ENCODE measurements around the gene ZNF555.

The ZNF555 gene

DNA sequence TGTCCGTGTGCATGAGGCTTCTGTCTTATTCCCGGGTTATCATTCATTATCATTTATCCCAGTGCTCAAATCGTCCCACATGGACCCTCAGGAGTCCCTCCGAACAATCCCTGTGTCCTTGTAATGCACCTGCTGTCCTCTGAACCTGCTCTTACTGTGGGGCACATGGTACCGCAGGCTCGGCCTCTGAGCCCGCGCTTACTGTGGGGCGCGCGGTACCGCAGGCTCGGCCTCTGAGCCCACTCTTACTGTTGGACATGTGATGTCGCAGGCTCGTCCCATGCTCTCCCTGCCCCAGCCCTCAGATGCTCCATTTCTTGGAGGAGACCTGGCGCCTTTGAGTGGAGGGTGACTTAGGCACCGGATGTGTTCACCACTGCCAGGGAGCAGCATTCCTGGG, 38.4 kb upstream of the ZNF555 start:
- TF ChIP-seq, protein P1, sequence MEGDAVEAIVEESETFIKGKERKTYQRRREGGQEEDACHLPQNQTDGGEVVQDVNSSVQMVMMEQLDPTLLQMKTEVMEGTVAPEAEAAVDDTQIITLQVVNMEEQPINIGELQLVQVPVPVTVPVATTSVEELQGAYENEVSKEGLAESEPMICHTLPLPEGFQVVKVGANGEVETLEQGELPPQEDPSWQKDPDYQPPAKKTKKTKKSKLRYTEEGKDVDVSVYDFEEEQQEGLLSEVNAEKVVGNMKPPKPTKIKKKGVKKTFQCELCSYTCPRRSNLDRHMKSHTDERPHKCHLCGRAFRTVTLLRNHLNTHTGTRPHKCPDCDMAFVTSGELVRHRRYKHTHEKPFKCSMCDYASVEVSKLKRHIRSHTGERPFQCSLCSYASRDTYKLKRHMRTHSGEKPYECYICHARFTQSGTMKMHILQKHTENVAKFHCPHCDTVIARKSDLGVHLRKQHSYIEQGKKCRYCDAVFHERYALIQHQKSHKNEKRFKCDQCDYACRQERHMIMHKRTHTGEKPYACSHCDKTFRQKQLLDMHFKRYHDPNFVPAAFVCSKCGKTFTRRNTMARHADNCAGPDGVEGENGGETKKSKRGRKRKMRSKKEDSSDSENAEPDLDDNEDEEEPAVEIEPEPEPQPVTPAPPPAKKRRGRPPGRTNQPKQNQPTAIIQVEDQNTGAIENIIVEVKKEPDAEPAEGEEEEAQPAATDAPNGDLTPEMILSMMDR (IDR thresholded peaks at IDR 0.05; ENCODE audit: insufficient read depth, low read length, missing control alignments) = no peak
- DNase-seq (ENCODE audit: low read depth, low spot score) = no peak
- CTCF ChIA-PET = interaction anchor here (2.2 kb wide), 1 partner anchor 16 kb away, joined by 12 read pairs; no protein-coding TSS in a partner anchor
- POLR2A ChIA-PET = no interaction called here
- no peak overlapping the region for H3K4me3 ChIP-seq (ENCODE audit: low read depth, low read length)

DNA sequence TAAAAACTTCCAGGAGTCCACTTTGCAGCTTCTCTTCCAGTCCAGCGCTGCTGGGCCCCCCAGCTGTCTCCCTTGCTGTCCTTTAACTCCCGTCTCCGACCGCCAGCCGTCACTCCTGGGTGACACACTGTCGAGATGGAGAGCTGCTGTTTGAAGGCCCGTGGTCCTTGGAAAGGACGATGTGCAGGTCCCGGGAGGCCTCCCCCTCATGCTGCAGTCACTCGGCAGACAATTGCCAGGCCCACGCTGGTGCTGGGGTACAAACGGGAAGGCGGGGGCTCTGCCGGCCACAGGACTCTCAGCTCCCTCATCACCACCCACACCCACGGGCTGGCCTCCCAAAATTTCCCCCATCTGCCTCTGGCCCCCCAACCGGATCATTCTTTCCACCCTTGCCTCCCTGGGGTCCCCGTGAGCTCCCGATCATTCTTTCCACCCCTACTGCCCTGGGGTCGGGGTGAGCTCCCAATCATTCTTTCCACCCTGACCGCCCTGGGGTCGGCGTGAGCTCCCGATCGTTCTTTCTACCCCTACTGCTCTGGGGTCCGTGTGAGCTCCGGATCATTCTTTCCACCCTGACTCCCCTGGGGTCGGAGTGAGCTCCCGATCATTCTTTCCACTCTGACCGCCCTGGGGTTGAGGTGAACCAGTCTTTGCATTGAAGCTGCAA, 37.7 kb upstream of the ZNF555 start:
- ChIA-PET POLR2A (interaction anchor here (0.5 kb wide), 1 partner anchor 17 kb away, joined by 3 read pairs; no protein-coding TSS in a partner anchor), CTCF (interaction anchor here (2.2 kb wide), 1 partner anchor 15 kb away, joined by 12 read pairs; no protein-coding TSS in a partner anchor)
- no peak for DNase-seq (ENCODE audit: low read depth, low spot score)
- H3K4me3 ChIP-seq (ENCODE audit: low read depth, low read length) = no peak overlapping the region
- TF ChIP-seq, protein P1 (IDR thresholded peaks at IDR 0.05; ENCODE audit: insufficient read depth, low read length, missing control alignments) = no peak

DNA sequence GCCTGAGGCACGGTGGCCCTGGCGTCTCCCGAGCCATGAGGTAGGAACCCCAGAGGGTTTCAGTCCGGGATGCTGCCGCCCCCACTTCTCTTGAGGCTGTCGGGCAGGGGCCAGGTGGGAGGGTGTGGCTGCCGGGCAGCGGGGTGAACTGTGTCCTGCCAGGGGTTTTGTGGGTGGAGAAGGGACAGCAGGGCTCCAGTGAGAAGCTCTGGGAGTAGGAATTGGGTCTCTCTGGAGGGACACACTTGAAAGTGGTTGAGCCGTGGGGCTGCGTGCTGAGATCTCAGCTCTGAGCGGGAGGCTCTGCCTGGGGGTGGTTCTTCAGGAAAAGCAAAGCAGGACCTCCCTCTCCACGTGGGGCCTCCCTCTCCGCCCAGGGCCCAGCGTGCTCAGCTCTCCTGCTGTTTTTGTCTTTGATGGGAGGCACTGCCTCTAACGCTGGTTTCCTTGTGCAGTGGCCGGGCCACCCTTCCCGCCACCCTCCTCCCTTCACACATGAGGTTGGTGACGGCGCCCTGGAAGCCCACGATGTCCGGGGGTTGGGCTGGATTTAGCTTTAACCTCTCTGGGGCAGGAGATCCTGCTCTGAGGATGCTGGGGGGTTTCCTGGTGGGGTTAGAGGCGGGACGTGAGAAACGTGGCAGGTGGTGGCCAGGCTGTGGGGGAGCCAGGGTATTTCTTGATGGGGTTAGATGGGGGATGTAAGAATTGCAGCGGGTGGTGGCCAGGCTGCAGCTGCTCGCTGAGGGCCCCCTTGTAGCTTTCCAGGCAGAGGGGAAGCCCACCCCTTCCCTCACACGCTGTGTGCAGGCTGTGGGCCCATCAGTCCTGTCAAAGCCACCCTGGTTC, 36.9 kb upstream of the ZNF555 start:
- DNase-seq (ENCODE audit: low read depth, low spot score) = no peak
- POLR2A ChIA-PET = no interaction called here
- CTCF ChIA-PET = interaction anchor here (2.2 kb wide), 1 partner anchor 15 kb away, joined by 12 read pairs; no protein-coding TSS in a partner anchor
- no peak overlapping the region for H3K4me3 ChIP-seq (ENCODE audit: low read depth, low read length)
- TF ChIP-seq, protein P1 (IDR thresholded peaks at IDR 0.05; ENCODE audit: insufficient read depth, low read length, missing control alignments) = no peak

DNA sequence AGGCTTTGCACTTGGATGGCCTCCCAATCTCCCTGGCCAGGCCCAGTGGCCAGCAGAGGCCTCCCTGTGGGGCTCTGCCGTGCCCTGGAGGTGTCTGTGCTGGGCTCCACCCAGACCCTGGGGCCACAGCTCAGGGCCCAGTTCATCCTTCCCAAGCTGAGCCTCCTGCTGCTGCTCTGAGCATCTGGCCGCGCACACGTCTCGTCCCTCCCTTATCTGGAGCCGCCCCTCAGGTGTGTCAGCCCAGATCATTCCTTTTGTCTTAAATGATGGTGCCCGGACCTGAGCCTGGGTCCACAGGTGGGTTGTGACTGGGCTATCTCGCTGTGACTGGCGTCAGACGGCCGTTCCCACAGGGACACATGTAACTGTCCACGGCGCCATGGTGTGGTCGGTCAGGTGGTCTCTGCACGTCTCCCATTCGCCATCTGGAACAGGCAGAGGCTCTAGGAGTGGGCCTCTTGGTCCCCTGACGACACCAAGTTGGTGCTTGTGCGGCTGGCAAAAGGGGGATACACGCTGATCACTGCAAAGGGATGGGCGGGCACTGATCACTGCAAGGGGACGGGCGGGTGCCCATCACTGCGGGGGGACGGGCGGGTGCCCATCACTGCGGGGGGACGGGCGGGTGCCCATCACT, 35.9 kb upstream of the ZNF555 start:
- no peak for DNase-seq (ENCODE audit: low read depth, low spot score)
- H3K4me3 ChIP-seq (ENCODE audit: low read depth, low read length) = no peak overlapping the region
- ChIA-PET POLR2A (no interaction called here), CTCF (interaction anchor here (2.2 kb wide), 1 partner anchor 14 kb away, joined by 12 read pairs; no protein-coding TSS in a partner anchor)
- TF ChIP-seq, protein P1 (IDR thresholded peaks at IDR 0.05; ENCODE audit: insufficient read depth, low read length, missing control alignments) = no peak

DNA sequence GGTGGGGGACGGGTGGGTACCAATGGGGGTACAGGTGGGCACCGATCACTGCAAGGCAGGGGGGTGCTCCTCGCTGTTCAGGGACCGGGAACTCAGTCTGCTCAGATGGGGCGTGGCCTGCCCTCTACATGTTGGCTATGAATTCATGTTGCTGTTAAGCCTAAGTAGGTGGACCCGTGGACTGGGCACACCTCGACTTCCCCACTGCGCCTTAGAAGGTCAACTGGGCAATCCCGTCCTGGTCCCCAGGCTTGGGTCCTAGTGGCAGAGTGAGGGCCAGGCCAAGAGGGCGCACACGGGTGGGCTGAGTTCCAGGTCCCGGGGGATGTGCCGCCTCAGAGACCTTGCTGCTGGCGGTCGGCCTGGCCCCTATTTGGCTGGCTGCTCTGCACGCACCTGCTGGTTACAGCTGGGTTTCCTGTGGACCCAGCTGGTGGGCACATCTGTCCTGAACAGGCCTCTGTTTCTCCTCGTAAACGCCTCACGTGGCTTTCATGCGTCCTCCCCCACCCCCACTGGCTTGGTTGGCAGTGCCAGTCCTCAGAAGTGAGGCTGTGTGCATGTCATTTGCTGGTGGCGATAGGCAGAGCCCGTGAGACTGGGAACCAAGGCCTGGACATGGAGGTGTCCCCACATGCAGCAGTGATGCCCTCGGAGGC, 35.2 kb upstream of the ZNF555 start:
- TF ChIP-seq, protein P1 (IDR thresholded peaks at IDR 0.05; ENCODE audit: insufficient read depth, low read length, missing control alignments) = no peak
- DNase-seq (ENCODE audit: low read depth, low spot score) = no peak
- ChIA-PET CTCF (no interaction called here), POLR2A (no interaction called here)
- no peak overlapping the region for H3K4me3 ChIP-seq (ENCODE audit: low read depth, low read length)
